Upper lobe of right lung (tissue), 1 donor: Measurements from ENCODE around the gene PTPRN2. TPM values are rescaled to one million over a fixed set of nuclear protein-coding genes. Genes with fewer than 3 reads are reported as not detected.
"Not testable (repeated sequence)": the region's sequence is repeated elsewhere in the genome, so short reads cannot be mapped to it uniquely, and the experiment has no call there.

Source experiments
- ATAC-seq: fragments of 200-7000 bp; cut with Tn5 transposase; one replicate; pipeline ENCODE4 v1.9.1; 2020; ENCODE audit warnings: mild to moderate bottlenecking, moderate library complexity
- DNase-seq: peaks from one replicate; pipeline ENCODE4 v3.0.0-alpha.2; 2020
- H3K27ac ChIP-seq: fragments of 200-600 bp; one replicate; pipeline ENCODE4 v1.8.0; 2022
- H3K27me3 ChIP-seq: fragments of 200-600 bp; one replicate; pipeline ENCODE4 v1.8.0; 2022; ENCODE audit warnings: mild to moderate bottlenecking
- H3K36me3 ChIP-seq: fragments of 200-600 bp; one replicate; pipeline ENCODE4 v1.8.0; 2022
- H3K4me1 ChIP-seq: fragments of 200-600 bp; one replicate; pipeline ENCODE4 v1.8.0; 2022
- H3K4me3 ChIP-seq: fragments of 200-600 bp; one replicate; pipeline ENCODE4 v1.8.0; 2022; ENCODE audit warnings: mild to moderate bottlenecking
- H3K9me3 ChIP-seq: fragments of 200-600 bp; one replicate; pipeline ENCODE4 v1.8.0; 2022
- intact Hi-C: fragments of 100-400 bp; cut with DNase I; formaldehyde crosslinking; loops from one replicate; pipeline ENCODE4 v1.11.0; 2022
- total RNA-seq: library from RNA; stranded (reverse); fragmentation: NEBNext Ultra II Directional; extraction: Animal tissue kit (Norgen Biotek cat#: 25700); gene quantifications from one replicate; pipeline ENCODE4 v1.2.1, GENCODE V29; 2021
- TF ChIP-seq, protein P1 (sequence below): fragments of 200-600 bp; IDR thresholded peaks from one replicate; pipeline ENCODE4 v1.8.0; 2022; ENCODE audit warnings: antibody characterized with exemption
- donor health status: DM: no; HTN: yes; CAD: no; lungs with severe emphysema.

PTPRN2 gene
- total RNA-seq, 1 donor from 2014 or later = 4.9 TPM

DNA sequence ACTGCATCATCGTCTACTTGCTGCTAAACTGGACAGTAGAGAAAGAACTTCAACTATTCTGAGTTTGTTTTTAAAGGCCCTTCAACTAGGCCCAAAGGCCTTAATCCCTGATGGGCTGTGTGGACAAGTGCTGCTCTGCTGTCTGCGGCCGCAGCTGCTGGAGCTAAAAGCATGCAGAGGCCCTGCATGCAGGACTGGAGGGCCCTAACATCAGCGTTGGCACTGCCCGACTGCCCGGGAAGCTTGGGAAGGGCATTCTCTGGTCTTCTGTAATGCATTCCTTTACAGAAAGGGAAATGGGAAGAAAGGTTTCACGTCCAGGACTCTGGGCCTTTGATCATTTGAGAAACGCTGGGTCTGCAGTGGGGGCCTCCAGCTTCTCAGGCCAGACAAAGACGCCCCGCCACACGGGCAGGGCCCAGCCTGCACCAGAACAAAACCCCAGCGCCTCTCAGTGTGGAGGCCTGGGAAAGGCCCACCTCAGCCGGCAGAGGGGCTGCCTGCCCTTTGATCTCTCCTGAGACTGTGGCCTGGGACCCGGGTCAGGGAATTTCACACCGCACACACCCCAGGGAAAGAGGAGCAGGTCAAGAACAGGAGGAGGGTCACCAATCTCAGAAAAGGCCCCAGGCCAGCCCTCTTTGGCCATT is 1021.5 kb downstream of the PTPRN2 start:
- TF ChIP-seq, protein P1, sequence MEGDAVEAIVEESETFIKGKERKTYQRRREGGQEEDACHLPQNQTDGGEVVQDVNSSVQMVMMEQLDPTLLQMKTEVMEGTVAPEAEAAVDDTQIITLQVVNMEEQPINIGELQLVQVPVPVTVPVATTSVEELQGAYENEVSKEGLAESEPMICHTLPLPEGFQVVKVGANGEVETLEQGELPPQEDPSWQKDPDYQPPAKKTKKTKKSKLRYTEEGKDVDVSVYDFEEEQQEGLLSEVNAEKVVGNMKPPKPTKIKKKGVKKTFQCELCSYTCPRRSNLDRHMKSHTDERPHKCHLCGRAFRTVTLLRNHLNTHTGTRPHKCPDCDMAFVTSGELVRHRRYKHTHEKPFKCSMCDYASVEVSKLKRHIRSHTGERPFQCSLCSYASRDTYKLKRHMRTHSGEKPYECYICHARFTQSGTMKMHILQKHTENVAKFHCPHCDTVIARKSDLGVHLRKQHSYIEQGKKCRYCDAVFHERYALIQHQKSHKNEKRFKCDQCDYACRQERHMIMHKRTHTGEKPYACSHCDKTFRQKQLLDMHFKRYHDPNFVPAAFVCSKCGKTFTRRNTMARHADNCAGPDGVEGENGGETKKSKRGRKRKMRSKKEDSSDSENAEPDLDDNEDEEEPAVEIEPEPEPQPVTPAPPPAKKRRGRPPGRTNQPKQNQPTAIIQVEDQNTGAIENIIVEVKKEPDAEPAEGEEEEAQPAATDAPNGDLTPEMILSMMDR = no peak
- Histone ChIP-seq H3K36me3 (no peaks in the 10 kb centered on the region), H3K4me1 (peaks cover 18% of the 10 kb centered on the region), H3K9me3 (no peaks in the 10 kb centered on the region), H3K4me3 (no peak overlapping the region), H3K27me3 (no peaks in the 10 kb centered on the region), H3K27ac (no peak overlapping the region)
- DNase-seq (no peak), ATAC-seq (no peak)
- intact Hi-C loops = no loop called here

DNA sequence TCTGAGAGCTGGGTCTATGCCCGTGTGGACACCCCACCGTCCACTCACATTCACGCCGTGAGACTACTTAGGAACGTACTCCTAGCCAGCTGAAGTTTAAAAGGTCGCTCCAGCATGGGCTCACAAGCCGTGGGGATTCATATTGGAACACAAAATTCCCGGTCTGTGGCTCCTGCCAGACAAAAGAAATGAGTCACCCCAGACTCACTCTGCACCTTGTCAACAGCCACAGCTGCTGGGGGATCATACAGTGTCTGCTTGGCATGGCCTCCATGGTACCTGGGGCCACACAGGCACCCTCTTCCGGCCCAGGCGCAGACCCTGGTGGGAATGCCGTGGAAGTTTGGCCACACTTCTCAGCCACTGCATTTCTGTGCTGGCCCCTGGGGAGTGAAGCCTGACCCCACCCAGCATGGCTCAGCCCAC is 1022.4 kb downstream of the PTPRN2 start:
- DNase-seq (no peak), ATAC-seq (no peak)
- no peaks in the 10 kb centered on the region for H3K9me3 ChIP-seq
- no peak overlapping the region for H3K27ac ChIP-seq
- TF ChIP-seq, protein P1 = no peak
- H3K27me3 ChIP-seq = no peaks in the 10 kb centered on the region
- intact Hi-C loops = no loop called here
- no peak overlapping the region for H3K4me3 ChIP-seq
- H3K36me3 ChIP-seq = no peaks in the 10 kb centered on the region
- H3K4me1 ChIP-seq = peaks cover 18% of the 10 kb centered on the region

DNA sequence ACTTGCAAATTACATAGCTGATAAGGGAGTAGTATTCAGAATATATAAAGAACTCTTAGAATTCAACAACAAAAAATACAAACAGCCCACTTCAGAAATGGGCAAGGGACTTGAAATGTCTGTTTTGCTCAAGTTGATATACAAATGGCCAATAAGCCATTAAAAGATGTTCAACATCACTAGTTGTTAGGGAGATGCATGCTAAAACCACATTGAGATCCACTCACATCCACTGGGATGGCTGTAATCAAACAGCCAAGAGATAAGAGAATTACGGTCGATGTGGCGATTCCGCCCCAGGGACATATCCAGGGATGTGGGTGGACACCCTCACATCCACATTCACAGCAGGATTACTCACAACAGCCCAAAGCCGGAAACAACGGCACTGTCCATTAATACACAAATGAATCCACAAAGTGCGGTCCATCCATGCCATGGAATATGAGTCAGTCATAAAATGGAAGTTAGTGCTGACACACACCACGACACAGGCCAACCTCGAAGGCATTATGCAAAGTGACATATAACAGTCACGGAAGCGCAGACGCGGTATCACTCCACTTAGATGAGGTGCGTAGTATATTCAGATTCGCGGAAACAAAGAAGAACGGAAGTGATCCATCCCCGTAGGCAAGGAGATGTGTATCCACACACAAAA is 1023.0 kb downstream of the PTPRN2 start:
- Histone ChIP-seq H3K4me3 (no peak overlapping the region), H3K9me3 (no peaks in the 10 kb centered on the region), H3K36me3 (no peaks in the 10 kb centered on the region), H3K4me1 (peaks cover 17% of the 10 kb centered on the region), H3K27ac (no peak overlapping the region), H3K27me3 (no peaks in the 10 kb centered on the region)
- DNase-seq (no peak), ATAC-seq (no peak)
- intact Hi-C loops = no loop called here
- TF ChIP-seq, protein P1 = no peak

GRCh38 chr7:157563467-157564135 is 1024.0 kb downstream of the PTPRN2 start:
- H3K4me3 ChIP-seq, DNase-seq, H3K27ac ChIP-seq, H3K27me3 ChIP-seq, ATAC-seq, H3K9me3 ChIP-seq, H3K36me3 ChIP-seq, intact Hi-C loops: not testable (repeated sequence)
- peaks cover 10% of the 10 kb centered on the region for H3K4me1 ChIP-seq

GRCh38 chr7:157562522-157563398 is 1024.9 kb downstream of the PTPRN2 start:
- intact Hi-C loops, H3K27ac ChIP-seq, H3K36me3 ChIP-seq, H3K4me1 ChIP-seq, DNase-seq, H3K4me3 ChIP-seq, ATAC-seq, H3K9me3 ChIP-seq, H3K27me3 ChIP-seq: not testable (repeated sequence)

- H3K27me3 ChIP-seq = no peaks in the 10 kb centered on the region
- H3K9me3 ChIP-seq = no peaks in the 10 kb centered on the region
- H3K4me1 ChIP-seq = no peaks in the 10 kb centered on the region
- intact Hi-C loops = no loop called here
- no peak overlapping the region for H3K27ac ChIP-seq
- TF ChIP-seq, protein P1 = no peak
- ATAC-seq = no peak
- no peak for DNase-seq
- no peak overlapping the region for H3K4me3 ChIP-seq
- no peaks in the 10 kb centered on the region for H3K36me3 ChIP-seq
These were observed 1025.7 kb downstream of the PTPRN2 start for GRCh38 chr7:157561816-157562410.
